NCI-H187 treated with DMSO at 0.1 percent for 48 hours (cell line): Measurements from ENCODE around the gene FUNDC2.

ENCODE experiments used
- DNase-seq: peaks from one replicate; lab custom pipeline; 2025; lab: John Stamatoyannopoulos, UW

FUNDC2 gene

GRCh38 chrX:155070038-155070437, 43.4 kb downstream of the FUNDC2 start:
- no peak for DNase-seq

DNA sequence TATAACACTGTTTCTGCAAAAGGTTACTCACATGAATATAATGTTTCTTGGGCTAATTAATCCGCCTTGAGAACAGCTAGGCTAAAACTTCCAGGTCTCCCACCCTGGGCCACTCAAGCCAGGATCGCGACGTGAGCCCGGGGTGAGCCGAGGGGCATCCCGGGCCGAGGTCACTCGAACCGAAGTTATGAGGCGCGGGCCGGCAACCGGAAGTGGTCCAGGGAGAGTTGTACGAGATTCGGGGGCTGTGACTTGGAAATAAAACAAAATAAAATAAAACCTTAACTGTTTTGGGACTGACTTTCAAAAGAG, 44.0 kb downstream of the FUNDC2 start:
- DNase-seq: no peak

DNA sequence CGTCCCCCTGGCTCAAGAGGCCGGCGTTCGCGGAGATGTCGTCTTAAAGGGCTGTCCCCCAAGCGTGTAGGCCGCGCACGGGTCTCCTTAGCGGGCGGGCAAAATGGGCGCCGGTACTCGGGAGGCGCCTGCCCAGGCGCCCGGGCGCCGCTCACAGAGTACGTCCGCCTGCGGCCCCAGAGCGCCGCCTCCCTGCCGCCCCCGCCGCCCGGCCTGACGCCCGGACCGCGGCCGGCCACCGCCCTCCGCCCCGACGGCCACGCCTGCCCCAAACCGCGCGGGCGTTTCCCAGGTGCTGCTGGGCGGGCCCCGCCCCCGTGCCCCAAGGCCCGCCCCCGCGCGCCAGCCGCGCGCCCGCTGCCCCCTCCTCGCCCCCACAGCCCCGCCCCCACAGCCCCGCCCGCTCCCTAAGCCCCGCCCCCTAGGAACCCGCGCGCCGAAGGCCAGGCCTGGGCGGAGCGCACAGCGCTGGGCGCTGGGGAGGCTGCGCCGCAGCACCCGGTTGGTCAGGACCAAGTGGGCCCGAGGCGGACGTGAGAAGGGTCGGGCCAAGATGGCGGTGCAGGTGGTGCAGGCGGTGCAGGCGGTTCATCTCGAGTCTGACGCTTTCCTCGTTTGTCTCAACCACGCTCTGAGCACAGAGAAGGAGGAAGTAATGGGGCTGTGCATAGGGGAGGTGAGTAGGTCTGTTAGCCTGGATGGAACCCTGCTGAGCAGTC, 44.5 kb downstream of the FUNDC2 start, which contains the start of the genes BRCC3, CMC4 and MTCP1:
Gene BRCC3 (plus strand): TSS at position 534 of the 719 bp plus-strand sequence. CDS start 20 bp downstream, at position 554.
Gene CMC4 (minus strand): TSS at position 162 of the 719 bp plus-strand sequence. CDS start 7,113 bp downstream, outside the sequence.
Gene MTCP1 (minus strand): TSS at position 162 of the 719 bp plus-strand sequence. CDS start 5,126 bp downstream, outside the sequence.
- DNase-seq: peak; percentile 66

DNA sequence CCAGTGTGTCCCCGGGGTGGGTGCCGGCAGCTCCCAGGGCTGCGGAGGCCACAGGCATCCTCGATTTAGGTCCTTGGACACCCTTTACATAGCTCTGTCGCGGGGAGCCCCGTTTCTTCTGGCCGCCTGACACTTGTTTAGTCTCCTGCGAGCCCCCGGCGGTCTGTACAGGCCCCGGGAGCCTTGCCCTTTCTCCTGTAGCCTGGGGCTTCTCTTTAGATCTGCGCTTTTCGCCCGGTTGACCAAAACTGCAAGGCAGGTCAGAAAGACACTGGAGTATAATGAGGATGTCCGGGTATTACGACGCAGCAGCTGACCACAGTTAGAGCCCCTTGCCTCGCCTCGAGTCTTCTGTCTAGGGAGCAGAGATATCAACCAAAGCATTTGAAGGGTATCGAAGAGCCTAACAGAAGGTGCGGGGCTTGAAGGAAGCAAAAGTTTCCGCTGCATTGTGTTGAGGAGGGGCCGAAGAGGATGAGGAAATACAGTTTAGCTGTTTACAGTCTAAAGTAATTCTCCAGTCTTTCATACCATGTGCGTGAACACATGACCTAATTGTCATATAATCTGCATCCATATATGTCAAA, 45.1 kb downstream of the FUNDC2 start:
- no peak for DNase-seq

DNA sequence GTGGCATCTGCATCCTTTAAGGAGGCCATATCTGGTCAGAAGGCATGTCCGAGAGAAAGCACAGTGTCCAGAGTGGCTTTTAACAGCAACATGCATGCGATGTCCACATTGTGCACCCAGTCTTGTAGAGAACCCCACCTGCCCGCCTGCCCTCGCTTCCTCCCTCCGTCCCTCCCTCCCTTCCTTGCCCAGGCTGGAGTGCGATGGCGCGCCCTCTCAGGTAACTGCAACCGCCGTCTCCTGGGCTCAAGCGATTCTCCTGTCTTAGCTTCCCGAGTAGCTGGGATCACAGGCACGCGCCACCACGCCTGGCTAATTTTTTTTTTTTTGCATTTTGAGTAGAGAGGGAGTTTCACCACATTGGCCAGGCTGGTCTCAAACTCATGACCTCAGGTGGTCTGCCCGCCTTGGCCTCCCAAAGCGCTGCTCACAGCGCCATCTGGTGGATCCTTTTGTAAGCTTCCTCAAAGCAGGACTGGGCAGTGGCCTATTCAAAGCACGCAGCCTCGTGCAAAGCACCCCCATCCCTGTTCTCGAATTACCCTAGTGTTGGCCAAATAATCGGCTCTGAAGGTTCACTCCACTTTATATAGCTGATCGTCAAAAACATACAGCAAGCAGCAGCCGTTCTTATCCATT, 59.7 kb downstream of the FUNDC2 start:
- no peak for DNase-seq

DNA sequence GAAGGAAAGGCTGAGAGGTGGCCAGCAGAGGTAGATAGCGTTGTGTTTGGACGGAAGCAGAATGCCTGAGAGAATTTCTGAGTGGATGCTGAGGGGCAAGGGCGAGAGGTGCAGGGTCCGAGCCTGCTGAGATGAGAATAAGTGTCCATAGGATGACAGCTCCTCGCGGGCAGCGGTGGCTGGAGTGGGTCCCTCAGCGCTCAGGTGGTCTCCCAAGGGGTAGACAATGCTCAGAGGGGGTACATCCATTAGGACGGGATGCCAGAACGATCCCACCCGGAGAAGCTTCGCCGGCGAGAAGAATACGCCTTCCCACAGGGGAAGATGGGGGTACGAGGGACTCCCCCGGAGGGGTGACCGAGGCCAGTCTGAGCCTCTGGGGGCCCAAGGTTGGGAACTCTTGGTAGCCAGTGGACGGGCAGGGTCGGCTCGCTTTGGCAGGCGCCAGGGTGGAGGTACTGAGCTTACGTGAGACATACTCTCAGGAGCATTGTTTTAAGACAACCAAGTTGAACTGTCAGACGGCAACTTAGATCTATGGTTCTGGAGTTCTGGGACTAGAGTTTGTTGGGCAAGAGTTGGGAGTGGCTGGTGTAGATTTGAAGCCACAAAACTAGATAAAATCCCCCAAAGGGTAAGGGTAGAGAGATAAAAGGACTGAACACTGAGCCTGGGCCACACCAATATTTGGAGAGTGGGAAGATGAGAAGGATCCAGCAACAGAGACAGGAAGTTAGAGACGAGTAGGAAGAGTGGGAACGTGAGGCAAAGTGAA, 60.5 kb downstream of the FUNDC2 start:
- no peak for DNase-seq

- no peak for DNase-seq
These were observed 67.9 kb downstream of the FUNDC2 start for GRCh38 chrX:155094468-155095061.

DNA sequence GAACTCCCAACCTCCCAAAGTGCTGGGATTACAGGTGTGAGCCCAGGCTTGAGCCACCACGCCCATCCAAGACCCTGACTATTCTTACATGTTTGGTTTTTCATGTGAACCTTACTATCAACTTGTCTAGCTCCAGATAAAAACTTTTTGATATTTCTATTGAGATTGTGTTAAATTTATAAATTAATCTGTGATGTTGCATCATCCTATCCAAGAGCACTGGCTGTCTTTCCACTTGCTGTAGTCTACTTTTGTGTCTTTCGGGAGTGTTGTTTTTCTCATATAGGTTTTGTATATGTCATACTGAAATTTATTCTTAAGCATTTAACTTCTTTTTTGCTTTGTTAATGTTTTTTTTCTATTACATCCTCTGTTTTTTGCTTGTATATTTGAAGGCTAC, 79.3 kb downstream of the FUNDC2 start:
- no peak for DNase-seq

DNA sequence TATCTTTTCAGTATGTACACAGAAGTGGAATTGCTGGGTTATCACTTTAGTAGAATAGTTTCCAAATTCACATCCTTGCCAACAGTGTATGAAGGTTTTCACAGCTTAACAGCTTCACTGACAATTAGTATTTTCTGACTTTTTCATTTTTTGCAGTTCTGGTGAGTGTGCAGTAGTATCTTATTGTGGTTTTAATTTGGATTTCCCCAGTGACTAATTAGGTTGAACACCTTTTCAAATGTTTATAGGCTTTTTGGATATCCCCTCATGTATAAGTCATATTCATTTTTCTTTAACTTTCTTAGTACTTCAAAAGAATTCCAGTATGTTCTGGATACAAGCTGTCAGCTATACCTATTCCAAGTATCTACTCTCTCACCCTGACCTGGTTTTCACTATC, 81.8 kb downstream of the FUNDC2 start:
- DNase-seq: no peak
